RWPE2 (cell line): ENCODE measurements around the gene PACS1.

Experiments used
- ATAC-seq: fragments of 200-7000 bp; cut with Tn5 transposase; 3 replicates; pipeline ENCODE4 v1.9.1; 2021; ENCODE audit warnings: low read depth
- DNase-seq: peaks from one replicate; pipeline ENCODE4 v3.0.0-alpha.2; 2020; ENCODE audit warnings: low spot score
- H3K27ac ChIP-seq: fragments of 450-650 bp; 2 replicates; pipeline ENCODE4 v1.5.1; 2017; ENCODE audit warnings: mild to moderate bottlenecking; ENCODE audit not compliant: poor library complexity, severe bottlenecking
- H3K27me3 ChIP-seq: fragments of 250-450 bp; sonication (Bioruptor Pico); 2 replicates; pipeline ENCODE4 v1.5.1; 2021; ENCODE audit warnings: mild to moderate bottlenecking, moderate library complexity; ENCODE audit not compliant: insufficient read depth, poor library complexity, severe bottlenecking
- H3K36me3 ChIP-seq: fragments of 250-450 bp; sonication (Bioruptor Pico); 2 replicates; pipeline ENCODE4 v1.5.1; 2020; ENCODE audit warnings: low read depth, mild to moderate bottlenecking, moderate library complexity
- H3K4me1 ChIP-seq: fragments of 250-450 bp; sonication (Bioruptor Pico); 2 replicates; pipeline ENCODE4 v1.5.1; 2021; ENCODE audit warnings: mild to moderate bottlenecking, moderate library complexity; ENCODE audit not compliant: insufficient read depth, poor library complexity, severe bottlenecking
- H3K4me3 ChIP-seq: fragments of 250-450 bp; sonication (Bioruptor Pico); 2 replicates; pipeline ENCODE4 v1.5.1; 2021; ENCODE audit warnings: mild to moderate bottlenecking, moderate library complexity; ENCODE audit not compliant: severe bottlenecking
- H3K9me3 ChIP-seq: fragments of 250-450 bp; sonication (Bioruptor Pico); 2 replicates; pipeline ENCODE4 v1.5.1; 2021; ENCODE audit warnings: mild to moderate bottlenecking, moderate library complexity; ENCODE audit not compliant: severe bottlenecking
- CTCF ChIP-seq: fragments of 450-650 bp; IDR thresholded peaks from one replicate; pipeline ENCODE4 v1.5.1; 2017; ENCODE audit warnings: mild to moderate bottlenecking, moderate library complexity; ENCODE audit not compliant: poor library complexity, severe bottlenecking

PACS1 gene

GRCh38 chr11:66066751-66067150 is 3.3 kb upstream of the PACS1 start:
- Histone ChIP-seq H3K4me1 (peaks cover 3% of the 10 kb centered on the region), H3K27ac (no peak overlapping the region), H3K36me3 (peaks cover 75% of the 10 kb centered on the region), H3K27me3 (no peaks in the 10 kb centered on the region), H3K4me3 (no peak overlapping the region), H3K9me3 (no peaks in the 10 kb centered on the region)
- no peak for TF ChIP-seq CTCF
- no peak for DNase-seq
- no peak for ATAC-seq

GRCh38 chr11:66067640-66068039 is 2.4 kb upstream of the PACS1 start:
- Histone ChIP-seq H3K36me3 (peaks cover 68% of the 10 kb centered on the region), H3K4me3 (no peak overlapping the region), H3K4me1 (peaks cover 7% of the 10 kb centered on the region), H3K9me3 (no peaks in the 10 kb centered on the region), H3K27ac (no peak overlapping the region), H3K27me3 (no peaks in the 10 kb centered on the region)
- no peak for TF ChIP-seq CTCF
- DNase-seq (no peak), ATAC-seq (no peak)

GRCh38 chr11:66068154-66068821 is 1.8 kb upstream of the PACS1 start:
- DNase-seq: no peak

GRCh38 chr11:66068923-66069714 is 953 bp upstream of the PACS1 start:
- H3K4me3 ChIP-seq: peak overlapping the region; percentile 100
- H3K4me1 ChIP-seq: peaks cover 7% of the 10 kb centered on the region
- H3K27me3 ChIP-seq: no peaks in the 10 kb centered on the region
- ATAC-seq: peak; percentile 9
- TF ChIP-seq CTCF: no peak
- H3K9me3 ChIP-seq: no peaks in the 10 kb centered on the region
- peaks cover 61% of the 10 kb centered on the region for H3K36me3 ChIP-seq
- DNase-seq: no peak
- H3K27ac ChIP-seq: peak overlapping the region; percentile 91

More at GRCh38 chr11:66068154-66068821, 1.8 kb upstream of the PACS1 start:
- Histone ChIP-seq H3K9me3 (no peaks in the 10 kb centered on the region), H3K27ac (peak overlapping the region; percentile 91), H3K4me1 (peaks cover 7% of the 10 kb centered on the region), H3K36me3 (peaks cover 67% of the 10 kb centered on the region), H3K27me3 (no peaks in the 10 kb centered on the region), H3K4me3 (no peak overlapping the region)
- TF ChIP-seq CTCF: peak; percentile 90
- peak; percentile 55 for ATAC-seq
